H1 (cell line): ENCODE measurements around the gene DNAH8. TPM values are rescaled to one million over a fixed set of nuclear protein-coding genes. Genes with fewer than 3 reads are reported as not detected.

Experiments used
- CTCF ChIA-PET: fragments of 300-600 bp; sonication (Branson Sonifier 250); formaldehyde crosslinking; loops from one replicate; lab custom pipeline; 2021; ENCODE audit not compliant: partially characterized antibody; lab: Charles Lee
- POLR2A ChIA-PET: fragments of 300-600 bp; sonication (Branson Sonifier 250); formaldehyde crosslinking; loops from one replicate; lab custom pipeline; 2021; ENCODE audit warnings: inconsistent platforms; ENCODE audit not compliant: partially characterized antibody; lab: Charles Lee
- DNase-seq, 2 experiments: peaks; one replicate each; pipeline versions ENCODE4 v3.0.0 to v3.0.0-alpha.2; 2010 to 2022; ENCODE audit warnings: low spot score in 2 of 2, low read depth in 1 of 2, mixed read lengths in 1 of 2
- FAIRE-seq: peaks from 2 replicates; lab custom pipeline; 2011; peaks lifted over from hg19 to GRCh38; lab: Jason Lieb, UNC
- H2AFZ ChIP-seq: 2 replicates; pipeline ENCODE4 v1.8.1; 2012; ENCODE audit warnings: low read length, inconsistent platforms
- H2AK5ac ChIP-seq: 2 replicates; pipeline ENCODE4 v1.6.1; 2013; ENCODE audit warnings: low read depth, low read length
- H2BK120ac ChIP-seq: replicated peaks from 2 replicates; pipeline ENCODE3; 2013; ENCODE audit warnings: low read depth, low read length, inconsistent platforms
- H2BK12ac ChIP-seq: 2 replicates; pipeline ENCODE4 v1.6.1; 2013; ENCODE audit warnings: low read depth, low read length
- H2BK15ac ChIP-seq: 2 replicates; pipeline ENCODE4 v1.6.1; 2013; ENCODE audit warnings: low read length
- H2BK20ac ChIP-seq: 2 replicates; pipeline ENCODE4 v1.6.1; 2013; ENCODE audit warnings: low read length
- H2BK5ac ChIP-seq: 2 replicates; pipeline ENCODE4 v1.6.1; 2013; ENCODE audit warnings: low read depth, low read length
- H3K14ac ChIP-seq: 2 replicates; pipeline ENCODE4 v1.6.1; 2013; ENCODE audit warnings: inconsistent platforms; ENCODE audit not compliant: insufficient read length
- H3K18ac ChIP-seq: 2 replicates; pipeline ENCODE4 v1.6.1; 2013; ENCODE audit warnings: low read length; ENCODE audit errors: extremely low read depth
- H3K23ac ChIP-seq: 2 replicates; pipeline ENCODE4 v1.6.1; 2013; ENCODE audit warnings: inconsistent platforms; ENCODE audit not compliant: insufficient read length
- H3K23me2 ChIP-seq: 2 replicates; pipeline ENCODE4 v1.6.1; 2013; ENCODE audit warnings: low read depth, low read length
- H3K27ac ChIP-seq: 2 replicates; pipeline ENCODE4 v1.6.1; 2011; ENCODE audit warnings: low read depth, low read length, inconsistent platforms
- H3K27me3 ChIP-seq, 4 experiments: replicated peaks in 1 of 4; 1 replicate in 1 of 4; 2 replicates in 3 of 4; pipeline versions ENCODE4 v1.6.1 to v1.8.1; 2011 to 2013; ENCODE audit warnings: low read length in 3 of 4, mild to moderate bottlenecking in 3 of 4, inconsistent platforms in 2 of 4, mixed read lengths in 2 of 4, moderate library complexity in 1 of 4; ENCODE audit not compliant: control insufficient read depth in 3 of 4, insufficient read depth in 3 of 4; ENCODE audit errors: extremely low read depth in 1 of 4
- H3K36me3 ChIP-seq, 4 experiments: 2 replicates each; pipeline versions ENCODE4 v1.6.1 to v1.8.1; 2011 to 2013; ENCODE audit warnings: mild to moderate bottlenecking in 4 of 4, low read length in 3 of 4, moderate library complexity in 2 of 4, control low read depth in 1 of 4, inconsistent platforms in 1 of 4; ENCODE audit not compliant: insufficient read depth in 4 of 4, control insufficient read depth in 2 of 4
- H3K4ac ChIP-seq: replicated peaks from 2 replicates; pipeline ENCODE3; 2013; ENCODE audit warnings: low read length, low read depth, mixed read lengths, inconsistent platforms; ENCODE audit not compliant: insufficient read length
- H3K4me1 ChIP-seq, 4 experiments: replicated peaks in 1 of 4; 1 replicate in 1 of 4; 2 replicates in 3 of 4; pipeline versions ENCODE4 v1.6.1 to v1.8.1; 2011 to 2013; ENCODE audit warnings: low read length in 3 of 4, inconsistent platforms in 2 of 4, mixed read lengths in 1 of 4; ENCODE audit not compliant: insufficient read depth in 4 of 4, control insufficient read depth in 3 of 4
- H3K4me2 ChIP-seq, 2 experiments: 2 replicates each; pipeline versions ENCODE4 v1.6.1 to v1.8.1; 2011 to 2013; ENCODE audit warnings: low read depth in 2 of 2, low read length in 2 of 2, control low read depth in 1 of 2, inconsistent platforms in 1 of 2, mild to moderate bottlenecking in 1 of 2; ENCODE audit not compliant: insufficient read depth in 1 of 2
- H3K4me3 ChIP-seq, 4 experiments: fragments of 200-600, 300-600 bp in 1 of 4; sonication (generic), shearing (Covaris generic), sonication (Bioruptor Twin) in 1 of 4; 2 replicates each; pipeline versions ENCODE4 v1.5.1 to v1.8.1; 2011 to 2016; ENCODE audit warnings: low read length in 4 of 4, low read depth in 3 of 4, control low read depth in 2 of 4, inconsistent platforms in 2 of 4, mild to moderate bottlenecking in 2 of 4, mixed read lengths in 1 of 4, moderate library complexity in 1 of 4; ENCODE audit not compliant: insufficient read depth in 2 of 4; ENCODE audit errors: extremely low read depth in 1 of 4
- H3K56ac ChIP-seq: replicated peaks from 2 replicates; pipeline ENCODE3; 2013; ENCODE audit warnings: low read depth, mild to moderate bottlenecking, mixed read lengths, low read length, inconsistent platforms; ENCODE audit not compliant: insufficient read length
- H3K79me1 ChIP-seq: 2 replicates; pipeline ENCODE4 v1.6.1; 2013; ENCODE audit warnings: low read depth, low read length, control low read depth
- H3K79me2 ChIP-seq, 2 experiments: 2 replicates each; pipeline versions ENCODE4 v1.6.1 to v1.8.1; 2012 to 2013; ENCODE audit warnings: low read length in 2 of 2, mild to moderate bottlenecking in 2 of 2, inconsistent platforms in 1 of 2; ENCODE audit not compliant: insufficient read depth in 2 of 2, control insufficient read depth in 1 of 2
- H3K9ac ChIP-seq, 4 experiments: replicated peaks in 1 of 4; 1 replicate in 1 of 4; 2 replicates in 3 of 4; pipeline versions ENCODE4 v1.6.1 to v1.8.1; 2011 to 2013; ENCODE audit warnings: low read depth in 3 of 4, low read length in 3 of 4, control low read depth in 2 of 4, mild to moderate bottlenecking in 2 of 4, moderate library complexity in 2 of 4, inconsistent platforms in 1 of 4; ENCODE audit errors: extremely low read depth in 1 of 4
- H3K9me3 ChIP-seq, 2 experiments: 2 replicates each; pipeline versions ENCODE4 v1.6.1 to v1.8.1; 2012 to 2013; ENCODE audit warnings: mild to moderate bottlenecking in 2 of 2, moderate library complexity in 2 of 2, control low read depth in 1 of 2, inconsistent platforms in 1 of 2, low read depth in 1 of 2, low read length in 1 of 2, mixed read lengths in 1 of 2; ENCODE audit not compliant: insufficient read depth in 2 of 2
- H4K20me1 ChIP-seq, 2 experiments: replicated peaks in 1 of 2; 2 replicates each; pipeline versions ENCODE3 to v1.8.1; 2011 to 2013; ENCODE audit warnings: inconsistent platforms in 2 of 2, low read length in 2 of 2, mild to moderate bottlenecking in 1 of 2; ENCODE audit not compliant: insufficient read depth in 2 of 2, control insufficient read depth in 1 of 2
- H4K5ac ChIP-seq: 2 replicates; pipeline ENCODE4 v1.6.1; 2013; ENCODE audit warnings: low read length, low read depth, mixed read lengths, inconsistent platforms; ENCODE audit not compliant: insufficient read length
- H4K8ac ChIP-seq: 2 replicates; pipeline ENCODE4 v1.8.0; 2013; ENCODE audit warnings: mild to moderate bottlenecking, moderate library complexity, low read length, inconsistent platforms; ENCODE audit not compliant: insufficient read depth; ENCODE audit errors: extremely low read depth
- H4K91ac ChIP-seq: replicated peaks from 2 replicates; pipeline ENCODE3; 2013; ENCODE audit warnings: low read length, mixed read lengths, inconsistent platforms; ENCODE audit not compliant: insufficient read length
- BACH1 ChIP-seq: IDR thresholded peaks from 2 replicates; pipeline ENCODE4 v1.6.1; 2012; ENCODE audit warnings: low read length, improper control_type of control experiment
- BCL11A ChIP-seq, 2 experiments: IDR thresholded peaks; one replicate each; pipeline ENCODE4 v1.6.1; 2011; ENCODE audit warnings: low read depth in 2 of 2, low read length in 2 of 2, mild to moderate bottlenecking in 2 of 2
- EP300 ChIP-seq, 2 experiments: IDR thresholded peaks; 1 replicate in 1 of 2; 2 replicates in 1 of 2; pipeline ENCODE4 v1.6.1; 2011 to 2012; ENCODE audit warnings: low read depth in 2 of 2, low read length in 2 of 2, mild to moderate bottlenecking in 2 of 2, borderline replicate concordance in 1 of 2, inconsistent platforms in 1 of 2, moderate library complexity in 1 of 2
- FOSL1 ChIP-seq: IDR thresholded peaks from 2 replicates; pipeline ENCODE4 v1.6.1; 2011; ENCODE audit warnings: mild to moderate bottlenecking, low read depth, low read length, moderate library complexity; ENCODE audit not compliant: insufficient read depth
- NANOG ChIP-seq: IDR thresholded peaks from 2 replicates; pipeline ENCODE4 v1.6.1; 2011; ENCODE audit warnings: low read length, low read depth, mild to moderate bottlenecking, inconsistent platforms; ENCODE audit not compliant: insufficient read depth, poor library complexity, severe bottlenecking
- NRF1 ChIP-seq: IDR thresholded peaks from 2 replicates; pipeline ENCODE4 v1.6.1; 2011; ENCODE audit warnings: mild to moderate bottlenecking, low read depth, low read length, improper control_type of control experiment
- SUZ12 ChIP-seq: fragments of 200-600 bp; sonication (generic); IDR thresholded peaks from 2 replicates; pipeline ENCODE4 v1.6.1; 2012; ENCODE audit warnings: mild to moderate bottlenecking, inconsistent platforms, low read length, moderate library complexity, mixed read lengths
- YY1 ChIP-seq: IDR thresholded peaks from 2 replicates; pipeline ENCODE4 v1.6.1; 2011; ENCODE audit warnings: low read depth, mild to moderate bottlenecking, low read length
- WGBS, 2 experiments: shearing (Covaris generic) in 1 of 2; methylation state at CpG; one replicate each; pipeline versions ENCODE4 v1.1.6 to v1.1.7; 2013 to 2015; ENCODE audit warnings: low lambda C conversion rate in 2 of 2, mixed read lengths in 2 of 2, inconsistent platforms in 1 of 2, low coverage in 1 of 2, missing lambda C conversion rate in 1 of 2; ENCODE audit not compliant: insufficient replicate concordance in 2 of 2, insufficient coverage in 1 of 2, insufficient read length in 1 of 2; ENCODE audit errors: extremely low coverage in 1 of 2, missing lambda C conversion rate in 1 of 2; 5-methylcytosine and 5-hydroxymethylcytosine counted together
- polyA plus RNA-seq, 7 experiments: library from polyadenylated mRNA; depleted of rRNA in 3 of 7; stranded (reverse) in 5 of 7; unstranded in 2 of 7; fragments of >200 nt in 5 of 7; fragments of 200-250 nt in 2 of 7; gene quantifications; 1 replicate in 5 of 7; 2 replicates in 1 of 7; 4 replicates in 1 of 7; pipeline versions ENCODE4 v1.2.1 to v1.2.3, GENCODE V29; 2011 to 2013; ENCODE audit warnings: missing spikeins in 2 of 7, mixed read lengths in 2 of 7
- total RNA-seq: library from RNA; stranded (reverse); fragmentation: NEBNext Ultra II Directional; extraction: Animal tissue kit (Norgen Biotek cat#: 25700); gene quantifications from 2 replicates; pipeline ENCODE4 v1.2.1, GENCODE V29; 2021

Gene DNAH8
- total and polyA plus RNA-seq, 2 of the 8 experiments (the other 6 are each of a cell fraction or from before 2014, with no cell fraction given): under 0.01 TPM; not detected in 1

- H3K4ac ChIP-seq: no peak overlapping the region
- 88% methylated on average over 5 of the region's 5 CpGs; no CpG with 5 or more reads in 1 of the 2 experiments for WGBS, 2 experiments
- no peak for TF ChIP-seq NANOG
- TF ChIP-seq YY1: no peak
- TF ChIP-seq SUZ12: no peak
- no peak for TF ChIP-seq BCL11A (IDR thresholded peaks at IDR 0.05; ENCODE audit: low read depth in 2 of 2, low read length in 2 of 2)
- no peak for TF ChIP-seq NRF1
- TF ChIP-seq EP300 (IDR thresholded peaks at IDR 0.05; ENCODE audit: borderline replicate concordance in 1 of 2, low read depth in 2 of 2, low read length in 2 of 2): no peak
- no peak for TF ChIP-seq BACH1
- TF ChIP-seq FOSL1: no peak
These were observed 214.4 kb downstream of the DNAH8 start for GRCh38 chr6:38929560-38929959.

More at GRCh38 chr6:38929560-38929959, 214.4 kb downstream of the DNAH8 start:
- DNase-seq (no peak), FAIRE-seq (no peak)
- Histone ChIP-seq H3K9me3 (no peaks in the 10 kb centered on the region), H3K18ac (no peak overlapping the region), H4K91ac (no peak overlapping the region), H3K56ac (no peak overlapping the region), H2BK12ac (no peak overlapping the region), H3K4me3 (no peak overlapping the region), H3K79me1 (no peaks in the 10 kb centered on the region), H3K79me2 (no peaks in the 10 kb centered on the region), H4K20me1 (no peaks in the 10 kb centered on the region), H3K23ac (no peak overlapping the region), H3K36me3 (no peaks in the 10 kb centered on the region), H3K23me2 (no peaks in the 10 kb centered on the region; the same call in 1 of the 2 replicates), H3K14ac (no peak overlapping the region), H4K5ac (no peak overlapping the region), H2AFZ (no peak overlapping the region), H2BK5ac (no peak overlapping the region), H4K8ac (no peak overlapping the region), H3K4me1 (peaks cover 0 to 13% (median 0%) of the 10 kb centered on the region in 4 experiments; a peak in 2 of 7 replicates), H2AK5ac (no peak overlapping the region), H2BK20ac (no peak overlapping the region), H3K27ac (no peak overlapping the region), H2BK120ac (no peak overlapping the region), H3K9ac (no peak overlapping the region), H3K4me2 (no peak overlapping the region), H2BK15ac (no peak overlapping the region), H3K27me3 (no peaks in the 10 kb centered on the region)
- POLR2A ChIA-PET: no interaction called here
- CTCF ChIA-PET: interaction anchor here (0.9 to 1.5 kb wide), 5 partner anchors 12 to 61 kb away, joined by 3 to 5 read pairs (median 3); no protein-coding TSS in a partner anchor
